ENCODE data around the gene PRKCZ. TPM values are rescaled to one million over a fixed set of nuclear protein-coding genes. Genes with fewer than 3 reads are reported as not detected.

Gene PRKCZ
- total RNA-seq, 1 donor from 2014 or later: 32.6 TPM

DNA sequence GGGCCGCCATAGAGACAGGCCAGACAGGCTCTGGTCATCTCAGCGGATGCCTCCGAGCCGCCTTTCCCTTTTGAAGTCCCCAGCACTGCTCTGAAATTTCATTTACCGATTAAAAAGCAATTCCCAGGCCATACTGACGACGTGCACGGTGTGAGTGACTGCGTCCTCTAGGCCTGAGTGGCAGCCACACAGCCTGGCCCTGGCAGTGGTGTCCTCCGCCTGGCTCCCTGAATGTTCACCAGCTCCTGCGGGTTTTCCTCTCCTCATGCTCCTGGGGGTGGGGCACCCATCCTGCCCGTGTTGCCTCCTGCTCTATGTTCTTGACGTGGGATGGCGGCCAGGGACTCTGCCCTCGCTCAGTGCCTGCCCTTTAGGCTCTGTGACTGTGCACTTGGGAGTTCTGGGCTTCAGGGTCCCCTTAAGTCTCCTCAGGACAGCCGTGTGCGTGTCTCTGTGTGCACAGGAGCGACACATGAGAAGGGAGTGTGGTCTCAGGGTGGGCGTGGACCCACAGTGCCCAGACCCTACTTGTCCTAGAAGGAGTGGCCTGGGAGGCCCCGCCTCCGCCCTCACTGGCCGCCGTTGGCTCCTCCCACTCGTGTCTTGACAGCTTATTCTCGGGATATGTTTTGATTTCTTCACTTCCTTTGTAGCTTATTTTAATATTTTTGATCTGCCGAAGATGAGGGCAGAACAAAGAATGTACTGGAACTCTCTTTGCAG lies 181.5 kb downstream of the PRKCZ start:
- peaks cover 80% of the 10 kb centered on the region for H4K20me1 ChIP-seq (ENCODE audit: insufficient read depth, low read length)
- peak; percentile 91 for FAIRE-seq
- H3K4me1 Mint-ChIP-seq (ENCODE audit: low read depth, unreplicated experiment): peaks cover 38% of the 10 kb centered on the region

DNA sequence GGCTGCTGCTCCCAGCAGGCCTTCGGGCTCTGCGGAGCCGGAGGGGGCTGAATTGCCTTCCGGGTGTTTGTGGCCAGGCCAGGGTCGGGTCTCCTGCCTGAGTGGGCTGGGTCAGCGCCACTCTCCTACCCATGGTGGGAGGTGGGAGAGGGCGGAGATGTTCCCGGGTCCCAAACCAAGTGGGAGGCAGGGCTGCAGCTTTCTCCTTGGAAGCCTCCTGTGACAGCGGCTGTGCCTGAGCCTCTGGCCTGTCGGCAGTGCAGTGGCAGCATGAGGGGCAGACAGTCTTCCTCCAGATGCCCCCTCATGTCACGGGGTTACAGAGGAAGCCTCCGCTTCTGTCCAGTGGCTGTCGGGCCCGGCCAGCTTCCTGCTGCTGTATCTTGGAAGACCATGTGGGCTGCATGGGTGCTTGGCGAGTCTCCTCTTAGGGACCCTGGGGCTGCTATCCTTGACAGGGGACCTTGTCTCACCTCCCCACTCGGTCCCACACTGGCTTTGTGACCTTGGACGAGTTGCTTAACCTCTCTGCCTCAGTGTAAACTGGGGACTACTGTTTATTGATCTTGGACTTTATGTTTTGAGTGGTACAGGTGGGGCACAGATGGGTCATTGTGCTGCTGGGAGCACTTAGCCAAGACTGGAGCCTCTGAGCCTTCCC lies 182.2 kb downstream of the PRKCZ start:
- Mint-ChIP-seq H3K27ac (ENCODE audit: unreplicated experiment) (peak overlapping the region; percentile 93), H3K27me3 (ENCODE audit: low read depth, unreplicated experiment) (no peaks in the 10 kb centered on the region), H3K9me3 (ENCODE audit: unreplicated experiment) (no peaks in the 10 kb centered on the region), H3K4me1 (ENCODE audit: low read depth, unreplicated experiment) (peaks cover 38% of the 10 kb centered on the region), H3K4me3 (ENCODE audit: unreplicated experiment) (peak overlapping the region; percentile 92), H3K36me3 (ENCODE audit: low read depth, unreplicated experiment) (peaks cover 6% of the 10 kb centered on the region)
- H3K4me1 ChIP-seq (ENCODE audit: insufficient read depth, low read length): peaks cover 51% of the 10 kb centered on the region
- H2AFZ ChIP-seq (ENCODE audit: low read depth, low read length): no peak overlapping the region
- FAIRE-seq: no peak
- peak overlapping the region; percentile 50 for H3K27ac ChIP-seq (ENCODE audit: low read depth, low read length)
- H3K4me3 ChIP-seq (ENCODE audit: insufficient read depth, low read depth, low read length): peak overlapping the region; percentile 91
- H3K9ac ChIP-seq (ENCODE audit: low read length): peak overlapping the region; percentile 88
- H4K20me1 ChIP-seq (ENCODE audit: insufficient read depth, low read length): peaks cover 87% of the 10 kb centered on the region
- H3K36me3 ChIP-seq (ENCODE audit: insufficient read depth, low read length): no peaks in the 10 kb centered on the region
- TF ChIP-seq EZH2 (IDR thresholded peaks at IDR 0.05; ENCODE audit: insufficient read depth, low read length): no peak
- TF ChIP-seq, protein P1, sequence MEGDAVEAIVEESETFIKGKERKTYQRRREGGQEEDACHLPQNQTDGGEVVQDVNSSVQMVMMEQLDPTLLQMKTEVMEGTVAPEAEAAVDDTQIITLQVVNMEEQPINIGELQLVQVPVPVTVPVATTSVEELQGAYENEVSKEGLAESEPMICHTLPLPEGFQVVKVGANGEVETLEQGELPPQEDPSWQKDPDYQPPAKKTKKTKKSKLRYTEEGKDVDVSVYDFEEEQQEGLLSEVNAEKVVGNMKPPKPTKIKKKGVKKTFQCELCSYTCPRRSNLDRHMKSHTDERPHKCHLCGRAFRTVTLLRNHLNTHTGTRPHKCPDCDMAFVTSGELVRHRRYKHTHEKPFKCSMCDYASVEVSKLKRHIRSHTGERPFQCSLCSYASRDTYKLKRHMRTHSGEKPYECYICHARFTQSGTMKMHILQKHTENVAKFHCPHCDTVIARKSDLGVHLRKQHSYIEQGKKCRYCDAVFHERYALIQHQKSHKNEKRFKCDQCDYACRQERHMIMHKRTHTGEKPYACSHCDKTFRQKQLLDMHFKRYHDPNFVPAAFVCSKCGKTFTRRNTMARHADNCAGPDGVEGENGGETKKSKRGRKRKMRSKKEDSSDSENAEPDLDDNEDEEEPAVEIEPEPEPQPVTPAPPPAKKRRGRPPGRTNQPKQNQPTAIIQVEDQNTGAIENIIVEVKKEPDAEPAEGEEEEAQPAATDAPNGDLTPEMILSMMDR (IDR thresholded peaks at IDR 0.05; ENCODE audit: insufficient read depth, low read depth, low read length): no peak
- H3K79me2 ChIP-seq (ENCODE audit: insufficient read depth, low read length): peaks cover 88% of the 10 kb centered on the region
- DNase-seq (ENCODE audit: low read depth): no peak
- no peaks in the 10 kb centered on the region for H3K27me3 ChIP-seq (ENCODE audit: insufficient read depth, low read length)
- no peaks in the 10 kb centered on the region for H3K9me3 ChIP-seq (ENCODE audit: insufficient read depth, low read depth, low read length)
- peak overlapping the region; percentile 95 for H3K4me2 ChIP-seq (ENCODE audit: low read length)

More for the DNA sequence above, 181.5 kb downstream of the PRKCZ start:
- Histone ChIP-seq H2AFZ (ENCODE audit: low read depth, low read length) (no peak overlapping the region), H3K79me2 (ENCODE audit: insufficient read depth, low read length) (peaks cover 81% of the 10 kb centered on the region), H3K9ac (ENCODE audit: low read length) (peak overlapping the region; percentile 88), H3K36me3 (ENCODE audit: insufficient read depth, low read length) (no peaks in the 10 kb centered on the region), H3K27me3 (ENCODE audit: insufficient read depth, low read length) (no peaks in the 10 kb centered on the region), H3K27ac (ENCODE audit: low read depth, low read length) (peak overlapping the region; percentile 50), H3K4me1 (ENCODE audit: insufficient read depth, low read length) (peaks cover 49% of the 10 kb centered on the region), H3K4me3 (ENCODE audit: insufficient read depth, low read depth, low read length) (peak overlapping the region; percentile 91), H3K4me2 (ENCODE audit: low read length) (peak overlapping the region; percentile 95), H3K9me3 (ENCODE audit: insufficient read depth, low read depth, low read length) (no peaks in the 10 kb centered on the region)
- TF ChIP-seq, protein P1 (IDR thresholded peaks at IDR 0.05; ENCODE audit: insufficient read depth, low read depth, low read length): no peak
- no peak for TF ChIP-seq EZH2 (IDR thresholded peaks at IDR 0.05; ENCODE audit: insufficient read depth, low read length)
- Mint-ChIP-seq H3K4me3 (ENCODE audit: unreplicated experiment) (peak overlapping the region; percentile 92), H3K27ac (ENCODE audit: unreplicated experiment) (peak overlapping the region; percentile 93), H3K9me3 (ENCODE audit: unreplicated experiment) (no peaks in the 10 kb centered on the region), H3K27me3 (ENCODE audit: low read depth, unreplicated experiment) (no peaks in the 10 kb centered on the region), H3K36me3 (ENCODE audit: low read depth, unreplicated experiment) (peaks cover 6% of the 10 kb centered on the region)
- peak; percentile 54 for DNase-seq (ENCODE audit: low read depth)

All from astrocyte (in vitro differentiated cells and primary cell).